OCI-LY7 (cell line): ENCODE measurements around the gene SPANXN2.

Experiments used
- CTCF ChIP-seq: fragments of 200-600 bp; sonication (generic); conservative IDR thresholded peaks from 2 replicates; pipeline ENCODE4 v1.5.1; 2014; ENCODE audit warnings: mild to moderate bottlenecking, antibody characterized with exemption, low read length, moderate library complexity, mixed read lengths
- EZH2phosphoT487 ChIP-seq: fragments of 200-600 bp; sonication (generic); IDR thresholded peaks from 2 replicates; pipeline ENCODE4 v1.6.1; 2018; ENCODE audit warnings: low read depth, borderline replicate concordance, mild to moderate bottlenecking, mixed run types, antibody characterized with exemption, low read length, moderate library complexity, mixed read lengths

GRCh38 chrX:143733866-143734265 is 13.3 kb upstream of the SPANXN2 start:
- TF ChIP-seq CTCF: no peak
- TF ChIP-seq EZH2phosphoT487: no peak
